Mesenchymal stem cell (in vitro differentiated cells and primary cell): ENCODE data around the gene TM9SF2.

Experiments used
- DNase-seq: peaks from one replicate; pipeline ENCODE4 v3.0.0-alpha.2; 2013
- H2AFZ ChIP-seq: one replicate; pipeline ENCODE4 v1.6.1; 2013; ENCODE audit warnings: low read depth, mild to moderate bottlenecking, control low read depth, inconsistent platforms, low read length, moderate library complexity
- H2AK5ac ChIP-seq: 2 replicates; pipeline ENCODE4 v1.6.1; 2013; ENCODE audit warnings: low read length, moderate library complexity, mild to moderate bottlenecking, inconsistent platforms; ENCODE audit not compliant: severe bottlenecking
- H2BK120ac ChIP-seq: one replicate; pipeline ENCODE4 v1.6.1; 2013; ENCODE audit warnings: low read depth, mild to moderate bottlenecking, inconsistent platforms, low read length, moderate library complexity
- H2BK12ac ChIP-seq, 2 experiments: one replicate each; pipeline ENCODE4 v1.6.1; 2013; ENCODE audit warnings: inconsistent platforms in 2 of 2, low read length in 2 of 2, mild to moderate bottlenecking in 2 of 2, moderate library complexity in 2 of 2, control low read depth in 1 of 2
- H2BK15ac ChIP-seq: one replicate; pipeline ENCODE4 v1.6.1; 2013; ENCODE audit warnings: mild to moderate bottlenecking, low read depth, inconsistent platforms; ENCODE audit not compliant: poor library complexity, severe bottlenecking
- H2BK5ac ChIP-seq: 2 replicates; pipeline ENCODE4 v1.6.1; 2013; ENCODE audit warnings: low read depth, mild to moderate bottlenecking, low read length, control low read depth, inconsistent platforms; ENCODE audit not compliant: poor library complexity, severe bottlenecking
- H3K14ac ChIP-seq, 2 experiments: one replicate each; pipeline ENCODE4 v1.6.1; 2013; ENCODE audit warnings: inconsistent platforms in 2 of 2, low read length in 2 of 2, control low read depth in 1 of 2, mild to moderate bottlenecking in 1 of 2, moderate library complexity in 1 of 2
- H3K18ac ChIP-seq, 2 experiments: one replicate each; pipeline ENCODE4 v1.6.1; 2013; ENCODE audit warnings: inconsistent platforms in 2 of 2, low read length in 2 of 2, control low read depth in 1 of 2, low read depth in 1 of 2, mild to moderate bottlenecking in 1 of 2
- H3K23ac ChIP-seq, 2 experiments: one replicate each; pipeline ENCODE4 v1.6.1; 2013; ENCODE audit warnings: inconsistent platforms in 2 of 2, low read length in 2 of 2, mild to moderate bottlenecking in 2 of 2, moderate library complexity in 2 of 2, control low read depth in 1 of 2
- H3K27ac ChIP-seq: 2 replicates; pipeline ENCODE4 v1.5.1; 2013; ENCODE audit warnings: mild to moderate bottlenecking, moderate library complexity, low read length, control low read depth, inconsistent platforms; ENCODE audit not compliant: poor library complexity, severe bottlenecking
- H3K27me3 ChIP-seq, 2 experiments: 2 replicates each; pipeline versions ENCODE4 v1.6.1 to v1.7.0; 2013; ENCODE audit warnings: low read length in 2 of 2, mild to moderate bottlenecking in 2 of 2, moderate library complexity in 2 of 2, control low read depth in 1 of 2, inconsistent platforms in 1 of 2; ENCODE audit not compliant: control insufficient read depth in 1 of 2, insufficient read depth in 1 of 2
- H3K36me3 ChIP-seq, 2 experiments: 2 replicates each; pipeline versions ENCODE4 v1.6.1 to v1.7.0; 2013; ENCODE audit warnings: low read length in 2 of 2, control low read depth in 1 of 2, inconsistent platforms in 1 of 2, low read depth in 1 of 2, mild to moderate bottlenecking in 1 of 2; ENCODE audit not compliant: insufficient read depth in 2 of 2, control insufficient read depth in 1 of 2
- H3K4ac ChIP-seq, 2 experiments: one replicate each; pipeline ENCODE4 v1.6.1; 2013; ENCODE audit warnings: inconsistent platforms in 2 of 2, low read length in 2 of 2, mild to moderate bottlenecking in 2 of 2, moderate library complexity in 2 of 2, control low read depth in 1 of 2, low read depth in 1 of 2
- H3K4me1 ChIP-seq: 2 replicates; pipeline ENCODE4 v1.6.1; 2013; ENCODE audit warnings: low read depth, low read length, control low read depth; ENCODE audit not compliant: control insufficient read depth, insufficient read depth
- H3K4me2 ChIP-seq: 2 replicates; pipeline ENCODE4 v1.6.1; 2013; ENCODE audit warnings: low read length, mild to moderate bottlenecking, inconsistent platforms; ENCODE audit not compliant: poor library complexity, severe bottlenecking
- H3K4me3 ChIP-seq, 2 experiments: 2 replicates each; pipeline versions ENCODE4 v1.5.1 to v1.7.0; 2013; ENCODE audit warnings: low read length in 2 of 2, mild to moderate bottlenecking in 2 of 2, control low read depth in 1 of 2, low read depth in 1 of 2; ENCODE audit not compliant: insufficient read depth in 1 of 2
- H3K79me1 ChIP-seq: replicated peaks from 2 replicates; pipeline ENCODE4 v1.6.1; 2013; ENCODE audit warnings: mild to moderate bottlenecking, control low read depth, low read length, inconsistent platforms; ENCODE audit not compliant: poor library complexity, severe bottlenecking
- H3K9ac ChIP-seq: 2 replicates; pipeline ENCODE4 v1.7.0; 2013; ENCODE audit warnings: mild to moderate bottlenecking, low read length, moderate library complexity
- H3K9me3 ChIP-seq: 2 replicates; pipeline ENCODE4 v1.7.0; 2013; ENCODE audit warnings: mild to moderate bottlenecking, low read length; ENCODE audit not compliant: control insufficient read depth
- H4K8ac ChIP-seq: one replicate; pipeline ENCODE4 v1.6.1; 2013; ENCODE audit warnings: inconsistent platforms, mild to moderate bottlenecking, low read length, moderate library complexity
- H4K91ac ChIP-seq: one replicate; pipeline ENCODE4 v1.6.1; 2013; ENCODE audit warnings: mild to moderate bottlenecking, low read length, inconsistent platforms
- WGBS: methylation state at CpG from one replicate; pipeline ENCODE4 v1.1.7; 2013; ENCODE audit warnings: mixed read lengths; 5-methylcytosine and 5-hydroxymethylcytosine counted together

Gene TM9SF2

DNA sequence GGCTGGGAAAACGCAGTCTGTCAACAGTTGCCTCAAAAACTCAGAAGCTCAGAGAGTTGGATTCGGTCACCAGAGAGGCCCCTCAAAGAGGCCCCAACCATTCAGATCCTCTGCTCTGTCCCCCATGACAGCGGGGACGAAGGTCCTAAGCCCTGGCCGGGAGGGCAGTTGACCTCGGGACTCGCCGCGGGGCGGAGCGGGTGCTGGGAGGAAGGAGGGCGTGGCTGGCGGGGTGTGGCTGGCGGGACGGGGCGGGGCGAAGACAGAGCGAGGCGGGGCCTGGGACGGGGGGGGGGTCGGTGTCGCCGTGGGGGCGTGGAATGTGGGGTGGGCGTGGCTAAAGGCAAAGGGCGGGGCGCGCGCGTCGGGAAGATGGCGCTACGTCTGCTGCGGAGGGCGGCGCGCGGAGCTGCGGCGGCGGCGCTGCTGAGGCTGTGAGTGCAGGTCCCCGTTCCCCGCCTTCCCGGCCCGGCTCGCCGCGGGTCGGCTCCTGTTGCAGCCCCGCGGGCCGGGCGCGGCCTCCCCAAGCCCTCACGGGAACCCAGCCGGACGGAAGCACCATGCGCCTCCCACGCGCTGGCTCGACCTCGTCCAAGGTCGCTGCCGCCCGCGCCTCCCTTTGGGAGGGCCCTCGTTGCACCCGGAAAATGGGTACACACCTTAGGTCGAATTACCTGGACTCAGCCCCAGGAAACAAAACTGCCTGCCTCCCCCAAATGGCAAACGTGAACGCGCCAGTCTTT is 105.2 kb downstream of the TM9SF2 start, which contains the start of gene CLYBL:
TSS of gene CLYBL (plus strand) at position 367 of the 743 bp plus-strand sequence.
- WGBS: under 1% methylated on average over 36 of the region's 73 CpGs

DNA sequence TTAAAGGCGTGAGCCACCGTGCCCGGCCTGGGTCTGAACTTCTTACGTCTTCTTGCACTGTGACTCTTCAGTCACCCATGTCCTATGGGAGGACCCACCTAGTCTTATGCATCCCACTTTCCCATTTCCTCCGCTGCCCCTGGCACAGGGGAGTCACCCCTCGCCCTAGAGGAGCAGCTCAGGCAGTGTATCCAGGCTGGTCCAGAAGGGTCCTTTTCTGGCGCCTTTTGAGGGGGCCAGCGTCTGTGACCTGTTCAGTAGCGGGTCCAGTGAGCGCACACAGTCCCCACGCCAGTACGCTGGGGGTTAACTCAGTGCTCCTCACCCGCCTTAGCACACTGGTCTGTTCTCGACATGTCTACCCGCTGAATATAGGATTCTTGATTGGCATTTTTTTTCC is 107.1 kb downstream of the TM9SF2 start:
- Histone ChIP-seq H3K4me1 (peaks cover 5% of the 10 kb centered on the region), H3K79me1 (peaks cover 10% of the 10 kb centered on the region), H4K91ac (no peak overlapping the region), H3K4me3 (no peak overlapping the region), H2BK120ac (no peak overlapping the region), H2BK15ac (no peak overlapping the region), H3K9ac (no peak overlapping the region), H3K4ac (no peak overlapping the region), H3K18ac (no peak overlapping the region), H2AFZ (no peak overlapping the region), H3K4me2 (no peak overlapping the region), H2BK5ac (no peak overlapping the region), H2AK5ac (no peak overlapping the region), H2BK12ac (peak overlapping the region in 1 of 2 experiments; percentile 22), H3K9me3 (no peaks in the 10 kb centered on the region), H3K14ac (no peak overlapping the region), H4K8ac (no peak overlapping the region), H3K36me3 (no peaks in the 10 kb centered on the region), H3K27ac (no peak overlapping the region), H3K27me3 (no peaks in the 10 kb centered on the region), H3K23ac (no peak overlapping the region)
- DNase-seq: no peak
- WGBS: 97% methylated on average over 15 of the region's 15 CpGs

More for the DNA sequence above, 105.2 kb downstream of the TM9SF2 start, which contains the start of gene CLYBL:
- Histone ChIP-seq H4K91ac (peak within 1 kb of the TSS; percentile 92), H4K8ac (peak within 1 kb of the TSS; percentile 95), H3K9me3 (no peaks in the 10 kb centered on the region), H3K9ac (peak within 1 kb of the TSS; percentile 87), H2BK15ac (peak within 1 kb of the TSS; percentile 99), H3K18ac (peak within 1 kb of the TSS; percentile 63 to 70), H2AFZ (peak within 1 kb of the TSS; percentile 43), H3K23ac (no peak within 1 kb of the TSS), H3K79me1 (peaks cover 5% of the 10 kb centered on the region), H3K4ac (peak within 1 kb of the TSS; percentile 62 to 64), H3K27ac (peak within 1 kb of the TSS; percentile 73), H3K4me2 (peak within 1 kb of the TSS; percentile 68), H2AK5ac (no peak within 1 kb of the TSS), H2BK5ac (no peak within 1 kb of the TSS), H3K14ac (peak within 1 kb of the TSS in 1 of 2 experiments; percentile 23), H2BK120ac (peak within 1 kb of the TSS; percentile 71), H3K36me3 (no peaks in the 10 kb centered on the region), H2BK12ac (no peak within 1 kb of the TSS), H3K4me3 (peak within 1 kb of the TSS; percentile 75 to 90), H3K4me1 (peaks cover 5% of the 10 kb centered on the region), H3K27me3 (peaks cover 0 to 1% of the 10 kb centered on the region in 2 experiments)
- peak; percentile 81 for DNase-seq

DNA sequence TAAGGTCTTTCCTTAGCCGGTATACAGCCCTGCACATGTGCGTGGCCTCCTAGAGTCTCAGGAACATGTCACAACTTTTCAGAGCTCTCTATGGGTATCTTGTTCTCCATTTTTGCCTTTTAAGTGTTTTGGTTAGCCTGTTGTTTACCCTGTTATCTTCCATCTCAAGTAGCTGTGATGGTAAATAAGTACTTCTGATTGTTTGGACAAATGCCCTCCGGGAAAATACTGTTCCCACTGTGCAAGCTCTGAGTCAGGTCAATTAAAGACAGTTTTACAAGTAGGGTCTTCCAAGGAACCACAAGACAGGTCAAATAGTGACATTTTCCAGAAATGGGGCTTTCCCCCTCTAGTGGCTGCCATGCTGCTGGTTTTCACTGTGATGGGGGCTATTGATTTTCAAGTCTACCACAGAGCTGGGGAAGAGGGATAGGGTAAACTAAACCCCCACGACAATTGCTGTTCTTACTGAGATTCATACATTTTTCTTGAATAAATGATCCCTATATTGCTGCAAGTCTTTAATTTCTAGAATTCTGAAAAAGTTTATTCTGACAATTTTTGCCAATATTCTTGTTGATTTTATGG is 109.5 kb downstream of the TM9SF2 start:
- no peak overlapping the region for H3K9ac ChIP-seq
- H2BK15ac ChIP-seq: no peak overlapping the region
- H4K8ac ChIP-seq: no peak overlapping the region
- DNase-seq: peak; percentile 80
- peaks cover 8% of the 10 kb centered on the region for H3K4me1 ChIP-seq
- no peak overlapping the region for H3K18ac ChIP-seq
- H3K4ac ChIP-seq: no peak overlapping the region
- H2AFZ ChIP-seq: no peak overlapping the region
- no peak overlapping the region for H3K14ac ChIP-seq
- 9% methylated on average over 3 of the region's 4 CpGs for WGBS
- H2BK5ac ChIP-seq: no peak overlapping the region
- H2BK12ac ChIP-seq: no peak overlapping the region
- H4K91ac ChIP-seq: no peak overlapping the region
- no peak overlapping the region for H2BK120ac ChIP-seq
- H3K4me3 ChIP-seq: no peak overlapping the region
- no peaks in the 10 kb centered on the region for H3K9me3 ChIP-seq
- H2AK5ac ChIP-seq: no peak overlapping the region
- no peak overlapping the region for H3K27ac ChIP-seq
- no peak overlapping the region for H3K4me2 ChIP-seq
- no peak overlapping the region for H3K23ac ChIP-seq
- H3K27me3 ChIP-seq: no peaks in the 10 kb centered on the region
- H3K79me1 ChIP-seq: peaks cover 16% of the 10 kb centered on the region
- no peaks in the 10 kb centered on the region for H3K36me3 ChIP-seq
